GM19023 (cell line): ENCODE results near the gene LPAR5.
"Not testable (repeated sequence)": the region's sequence is repeated elsewhere in the genome, so short reads cannot be mapped to it uniquely, and the experiment has no call there.

Source experiments
- ATAC-seq: cut with Tn5 transposase; IDR thresholded peaks from one replicate; pipeline ENCODE4 v1.9.1; 2021; ENCODE audit warnings: mild to moderate bottlenecking, moderate library complexity; ENCODE audit not compliant: unreplicated experiment

Gene LPAR5

GRCh38 chr12:6607751-6608591 is 27.8 kb downstream of the LPAR5 start:
- no peak for ATAC-seq

DNA sequence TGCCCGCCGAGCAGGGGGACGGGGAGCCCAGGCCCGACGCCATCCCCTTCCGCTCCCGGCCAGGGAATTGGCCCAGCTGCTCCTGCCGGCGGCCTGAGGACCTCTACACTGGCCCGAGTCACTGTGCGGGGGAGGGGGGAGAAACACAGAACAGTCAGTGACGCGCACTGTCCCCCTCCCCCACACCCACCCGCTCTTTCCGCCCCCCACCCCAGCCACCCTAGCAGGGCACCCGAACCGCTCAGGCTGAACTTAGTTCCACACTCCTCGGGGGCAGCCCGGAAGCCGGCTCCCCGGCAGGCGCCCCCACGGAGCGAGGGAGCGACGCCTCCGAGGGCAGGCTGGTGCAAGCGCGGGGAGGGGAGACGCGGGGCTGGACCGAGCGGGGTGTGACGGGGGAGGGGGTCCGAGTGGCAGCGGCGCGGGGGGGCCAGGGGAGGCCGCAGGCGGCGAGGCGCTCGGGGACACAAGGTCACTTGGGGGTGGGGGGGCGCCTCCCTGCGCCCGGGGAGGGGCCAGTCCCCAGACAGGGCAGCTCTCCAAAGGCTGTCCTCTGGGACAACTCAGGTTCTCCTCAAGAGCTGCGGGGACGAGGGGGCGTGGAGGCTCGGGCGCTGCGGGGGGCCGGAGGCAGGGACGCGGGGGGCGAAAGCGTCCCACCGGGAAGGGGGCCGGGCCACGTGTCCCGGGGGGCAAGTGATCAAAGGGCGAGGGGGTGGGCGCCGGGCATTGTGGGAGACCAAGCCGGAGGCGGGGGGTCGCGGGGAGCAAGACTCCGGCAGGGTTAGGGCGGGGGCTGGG is 29.2 kb downstream of the LPAR5 start:
- no peak for ATAC-seq

DNA sequence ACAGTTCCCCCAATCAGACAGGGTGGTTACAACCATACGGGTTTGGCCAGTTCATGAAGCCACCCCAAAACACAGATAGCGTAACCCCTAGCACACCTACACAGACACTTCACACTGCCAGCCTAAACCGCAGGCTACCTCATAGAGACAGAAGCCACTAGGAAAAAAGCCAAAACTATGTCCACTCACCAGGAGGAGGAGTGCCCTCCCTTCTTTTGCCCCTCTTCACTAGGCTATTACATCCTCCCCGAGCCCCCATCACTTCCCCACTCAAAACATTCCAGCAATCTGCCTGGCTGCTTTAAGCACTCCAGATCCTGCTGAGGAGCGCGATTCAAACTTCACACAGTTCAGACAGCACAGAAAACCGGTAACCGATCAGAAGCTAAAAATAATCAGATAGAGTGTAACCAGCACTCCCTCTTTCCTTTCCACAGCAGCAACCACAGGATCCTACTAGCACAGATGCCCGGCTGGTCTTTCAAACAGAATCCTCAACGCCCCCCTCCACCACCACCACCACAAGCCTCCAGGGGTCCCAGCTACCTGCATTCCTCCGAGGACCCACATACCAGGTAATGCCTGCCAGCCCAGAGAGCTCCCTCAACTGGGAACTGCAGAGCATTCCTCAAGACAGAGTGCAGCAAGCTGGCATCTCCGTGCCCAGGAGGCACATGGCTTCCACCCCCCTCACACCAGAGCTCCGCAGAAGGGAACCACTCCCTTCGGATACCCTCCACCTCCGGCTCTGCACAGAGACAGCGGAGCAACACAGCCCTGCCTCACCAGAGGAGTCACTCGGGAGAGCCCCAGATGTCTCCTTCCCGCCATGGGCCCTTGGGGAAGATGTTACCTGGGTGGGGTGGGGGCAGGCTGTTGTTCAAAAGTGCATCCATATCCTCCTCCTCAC is 30.1 kb downstream of the LPAR5 start:
- ATAC-seq, result no peak

GRCh38 chr12:6604259-6605029 is 31.3 kb downstream of the LPAR5 start:
- no peak for ATAC-seq

- ATAC-seq, result no peak
Measured at GRCh38 chr12:6603095-6603567, 32.6 kb downstream of the LPAR5 start.

DNA sequence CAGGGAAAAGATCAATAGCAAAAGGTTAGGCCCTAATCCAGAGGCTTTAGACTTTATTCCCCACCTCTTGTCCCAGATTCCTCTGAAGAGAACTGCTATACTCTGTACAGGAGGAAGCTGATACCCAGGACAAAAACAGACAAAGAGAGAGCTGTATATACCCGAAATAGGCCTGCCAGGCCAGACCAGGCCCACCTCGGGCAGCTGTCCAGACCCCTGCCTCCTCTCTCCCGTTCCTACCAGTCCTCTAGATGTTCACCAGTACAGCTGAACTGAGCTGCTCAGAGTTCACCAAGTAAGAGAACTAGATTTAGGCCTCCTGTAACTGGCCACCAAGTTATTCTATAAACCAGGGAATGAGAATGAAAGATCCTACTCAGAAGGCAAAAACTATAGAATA is 33.2 kb downstream of the LPAR5 start:
- ATAC-seq, result no peak

DNA sequence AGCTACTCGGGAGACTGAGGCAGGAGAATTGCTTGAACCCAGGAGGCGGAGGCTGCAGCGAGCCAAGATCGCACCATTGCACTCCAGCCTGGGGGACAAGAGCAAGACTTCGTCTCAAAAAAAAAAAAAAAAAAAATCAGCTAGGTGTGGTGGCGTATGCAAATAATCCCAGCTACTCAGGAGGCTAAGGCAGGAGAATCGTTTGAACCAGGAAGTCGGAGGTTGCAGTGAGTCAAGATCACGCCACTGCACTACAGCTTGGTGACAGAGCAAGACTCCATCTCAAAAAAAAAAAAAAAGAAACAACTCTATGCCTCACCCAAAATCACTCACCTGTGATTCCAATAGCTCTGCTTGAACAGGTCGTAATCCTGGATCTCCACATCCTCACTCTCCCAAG is 40.1 kb downstream of the LPAR5 start:
- not testable (repeated sequence) for ATAC-seq

GRCh38 chr12:6592087-6592486 is 43.7 kb downstream of the LPAR5 start:
- no peak for ATAC-seq

DNA sequence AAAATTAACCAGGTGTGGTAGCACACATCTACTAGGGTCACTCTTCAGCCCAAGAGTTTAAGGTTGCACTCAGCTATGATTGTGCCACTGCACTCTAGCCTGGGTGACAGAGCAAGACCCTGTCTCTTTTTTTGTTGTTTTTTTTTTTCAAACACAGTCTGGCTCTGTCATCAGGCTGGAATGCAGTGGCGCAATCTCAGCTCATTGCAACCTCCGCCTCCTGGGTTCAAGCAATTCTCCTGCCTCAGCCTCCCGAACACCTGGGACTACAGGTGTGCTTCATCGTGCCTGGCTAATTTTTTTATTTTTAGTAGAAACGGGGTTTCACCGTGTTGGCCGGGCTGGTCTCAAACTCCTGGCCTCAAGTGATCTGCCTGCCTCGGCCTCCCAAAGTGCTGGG is 49.2 kb downstream of the LPAR5 start:
- ATAC-seq, result not testable (repeated sequence)

DNA sequence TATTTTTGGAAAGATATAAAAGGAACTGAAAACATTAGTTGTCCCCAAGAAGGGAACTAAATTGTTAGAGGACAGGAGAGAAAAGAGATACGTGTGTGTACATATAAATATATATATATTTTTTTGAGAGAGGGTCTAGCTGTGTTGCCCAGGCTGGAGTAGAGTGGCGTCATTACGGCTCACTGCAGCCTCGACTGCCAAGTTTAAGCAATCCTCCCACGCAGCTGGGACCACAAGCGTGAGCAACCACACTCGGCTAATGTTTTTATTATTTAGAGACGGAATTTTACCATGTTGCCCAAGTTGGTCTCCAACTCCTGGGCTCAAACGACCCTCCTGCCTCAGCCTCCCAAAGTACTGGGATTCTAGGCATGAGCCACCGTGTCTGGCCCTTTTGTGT is 51.5 kb downstream of the LPAR5 start:
- ATAC-seq, result no peak

- no peak for ATAC-seq
Measured at GRCh38 chr12:6582959-6583358, 52.8 kb downstream of the LPAR5 start.

DNA sequence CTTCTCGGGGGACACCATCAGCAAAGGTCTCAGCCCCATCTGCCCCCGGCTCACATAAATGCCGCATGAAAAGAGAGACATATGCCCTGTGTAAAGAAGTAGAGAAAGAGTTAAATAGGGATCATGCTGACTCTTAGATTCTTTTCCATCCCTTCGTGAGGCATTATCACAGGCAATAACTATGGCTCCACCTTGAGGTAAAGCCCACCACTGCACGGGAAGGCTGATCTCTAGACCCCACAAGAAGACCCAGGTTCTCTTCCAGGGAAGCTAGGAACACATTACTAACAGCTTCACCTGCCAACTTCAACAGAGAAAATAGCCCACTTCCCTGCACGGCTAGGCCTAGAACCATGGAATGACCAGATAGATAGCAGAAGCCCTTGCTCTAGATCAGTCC is 53.6 kb downstream of the LPAR5 start:
- ATAC-seq, result no peak

DNA sequence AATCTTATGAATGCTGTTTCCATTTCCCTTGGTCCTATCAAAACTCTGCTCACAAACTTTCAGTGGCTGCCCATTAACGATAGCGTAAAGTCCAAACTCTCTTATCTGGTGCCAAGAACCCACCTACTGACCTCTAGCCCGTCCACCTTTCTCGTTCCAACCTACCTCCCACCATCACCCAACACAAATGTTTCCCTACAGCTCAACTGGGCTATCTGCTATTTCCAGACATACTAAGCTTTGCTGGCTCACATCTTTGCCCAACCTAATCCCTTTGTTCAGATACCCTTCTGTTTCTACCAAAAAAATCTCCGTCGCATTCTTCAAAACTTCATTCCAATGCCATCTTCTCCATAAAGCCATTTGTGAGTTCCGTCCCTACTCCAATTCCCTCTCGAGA is 60.1 kb downstream of the LPAR5 start:
- ATAC-seq, result no peak

- ATAC-seq, result no peak
Measured at GRCh38 chr12:6574576-6575295, 61.0 kb downstream of the LPAR5 start.

GRCh38 chr12:6573001-6573400 is 62.8 kb downstream of the LPAR5 start:
- no peak for ATAC-seq

DNA sequence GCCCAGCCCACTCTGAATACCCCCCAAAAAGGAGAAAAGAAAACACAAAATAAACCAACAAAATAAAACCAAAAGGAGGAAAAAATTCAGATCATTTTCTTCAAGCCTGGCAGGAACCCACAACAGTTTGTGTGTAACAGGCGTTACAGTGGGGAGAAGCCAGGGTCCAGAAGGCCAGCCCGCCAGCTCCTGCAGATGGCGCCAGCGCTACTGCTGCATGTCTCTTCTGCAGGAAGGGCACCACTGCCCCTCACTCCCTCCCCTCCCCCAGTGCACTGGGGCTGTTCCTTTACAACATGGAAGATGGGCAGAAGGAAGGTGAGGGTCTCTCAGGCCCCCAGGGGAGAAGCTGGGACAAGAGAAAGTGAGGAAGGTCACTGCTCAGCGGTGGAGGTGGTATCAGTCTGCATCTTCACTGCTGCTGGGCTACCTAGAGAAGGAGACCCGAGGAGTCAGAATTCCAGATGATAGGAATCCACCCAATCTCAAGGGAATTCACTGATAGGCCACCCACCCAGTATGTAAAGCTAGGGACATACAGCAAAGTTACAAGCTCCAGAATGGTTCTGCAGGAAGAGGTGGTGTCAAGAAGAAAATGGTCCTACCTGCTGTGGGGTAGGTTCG is 65.4 kb downstream of the LPAR5 start:
- ATAC-seq, result no peak

DNA sequence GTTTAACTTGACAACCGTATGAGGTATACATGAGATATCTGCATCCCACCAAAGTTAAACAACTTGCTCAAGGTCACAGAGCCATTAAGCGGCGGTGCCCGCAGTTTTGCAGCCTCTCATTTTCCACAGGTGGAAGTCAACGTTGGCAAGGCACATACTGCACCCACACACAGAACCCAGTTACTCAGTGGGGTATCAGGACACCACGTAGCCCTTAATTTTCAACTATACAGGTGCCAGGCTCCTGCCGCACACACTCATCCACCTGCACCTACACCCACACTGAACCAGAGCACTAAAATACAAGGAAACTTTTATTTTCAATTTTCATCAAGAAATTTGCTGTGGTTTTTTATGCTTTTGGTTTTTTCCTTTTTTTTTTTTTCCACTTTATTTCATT is 66.0 kb downstream of the LPAR5 start:
- no peak for ATAC-seq

- no peak for ATAC-seq
Measured at GRCh38 chr12:6569312-6569711, 66.4 kb downstream of the LPAR5 start.
